GM19193 (cell line): ENCODE measurements around the gene HPS4.

Experiments used
- POLR2A ChIP-seq: IDR thresholded peaks from 4 replicates; pipeline ENCODE4 v1.6.1; 2011; ENCODE audit not compliant: insufficient read depth, insufficient read length; ENCODE audit errors: extremely low read depth

Gene HPS4

DNA sequence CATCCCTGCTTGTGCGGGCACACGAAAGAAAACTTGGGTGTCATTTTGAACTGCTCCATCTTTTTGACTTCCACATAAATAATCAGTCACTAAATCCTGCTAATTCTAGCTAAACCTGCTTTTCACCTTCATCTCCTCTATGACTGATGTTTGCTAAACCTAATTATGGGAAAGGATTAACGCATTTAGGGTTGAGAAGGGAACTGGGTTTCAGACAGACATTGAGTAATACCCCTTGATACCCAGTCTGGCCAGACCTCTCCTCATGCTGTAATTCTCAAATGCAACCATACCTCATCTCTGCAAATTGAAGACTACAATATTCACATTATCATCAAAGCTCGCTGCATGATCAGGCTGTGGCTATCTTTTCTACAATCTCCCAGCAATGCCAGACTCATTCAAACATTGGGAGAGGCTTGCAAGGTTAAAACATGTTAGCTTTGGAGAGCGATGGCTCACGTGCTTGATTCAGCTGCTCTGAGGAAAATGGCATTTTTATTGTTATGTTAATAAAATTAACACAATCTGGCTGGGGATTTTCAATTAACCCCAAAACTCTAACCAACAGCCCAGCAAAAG lies 2.4 kb downstream of the HPS4 start:
- TF ChIP-seq POLR2A = no peak

DNA sequence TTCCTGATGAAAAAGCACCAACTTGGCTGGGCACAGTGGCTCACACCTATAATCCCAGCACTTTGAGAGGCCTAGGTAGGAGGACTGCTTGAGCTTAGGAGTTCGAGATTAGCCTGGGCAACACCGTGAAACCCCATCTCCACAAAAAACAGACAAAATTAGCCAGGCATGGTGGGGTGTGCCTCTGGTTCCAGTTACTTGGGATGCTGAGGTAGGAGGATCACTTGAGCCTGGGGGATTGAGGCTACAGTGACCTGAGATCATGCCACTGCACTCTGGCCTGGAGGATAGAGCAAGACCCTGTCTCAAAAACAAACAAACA lies 3.0 kb downstream of the HPS4 start:
- no peak for TF ChIP-seq POLR2A

DNA sequence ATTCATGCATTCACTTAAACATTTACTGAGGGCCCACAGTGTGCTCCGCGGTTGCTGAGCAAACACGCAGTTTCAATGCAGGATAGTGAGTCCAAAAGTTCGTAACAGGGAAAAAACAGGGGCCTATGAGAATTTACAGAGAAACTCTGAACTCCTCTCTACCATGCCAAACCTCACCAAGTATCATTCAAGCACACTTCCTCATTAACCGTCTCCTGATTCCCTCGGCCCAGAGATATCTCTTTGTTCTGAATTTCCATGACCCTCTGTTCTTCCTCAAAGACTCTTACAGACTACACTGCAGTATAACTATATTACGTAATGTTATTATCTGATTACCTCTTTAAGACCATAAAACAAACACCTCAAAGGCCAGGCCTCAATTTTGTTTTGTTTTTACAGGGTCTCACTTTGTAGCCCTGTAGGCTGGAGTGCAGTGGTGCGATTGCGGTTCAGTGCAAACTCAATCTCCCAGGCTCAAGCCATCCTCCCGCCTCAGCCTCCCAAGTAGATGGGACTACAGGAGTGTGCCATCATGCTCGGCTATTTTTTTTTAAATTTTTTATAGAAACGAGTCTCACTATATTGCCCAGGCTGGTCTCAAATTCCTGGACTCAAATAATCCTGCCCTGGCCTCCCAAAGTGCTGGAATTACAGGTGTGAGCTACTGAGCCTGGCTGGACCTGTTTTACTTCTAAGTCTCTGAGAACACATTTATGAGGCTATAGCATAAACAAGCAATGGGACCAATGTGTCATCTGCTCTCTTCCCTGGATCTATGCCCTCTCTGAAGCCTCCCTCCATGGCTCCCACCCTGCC lies 3.6 kb downstream of the HPS4 start:
- TF ChIP-seq POLR2A = no peak

GRCh38 chr22:26479043-26479791 lies 4.4 kb downstream of the HPS4 start:
- TF ChIP-seq POLR2A = no peak

DNA sequence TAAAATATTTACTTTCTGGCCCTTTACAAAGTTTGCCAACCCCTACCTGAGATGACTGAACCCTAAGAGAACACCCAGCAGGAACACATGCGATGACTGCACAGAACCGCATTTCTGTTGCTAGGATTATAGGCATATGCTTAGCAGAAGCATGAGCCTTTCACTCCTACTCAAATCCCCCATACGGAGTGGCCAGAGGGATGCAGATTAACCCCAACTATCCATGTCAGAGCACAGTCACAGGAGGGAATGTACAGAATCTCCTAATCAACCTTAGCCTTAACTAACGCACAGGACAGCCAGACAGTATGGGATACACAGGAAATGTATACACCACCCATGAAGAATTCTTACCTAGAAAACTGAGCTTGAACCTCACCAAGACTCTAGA lies 6.2 kb downstream of the HPS4 start:
- TF ChIP-seq POLR2A = no peak

- no peak for TF ChIP-seq POLR2A
Measured at GRCh38 chr22:26476705-26477340, 6.8 kb downstream of the HPS4 start.

DNA sequence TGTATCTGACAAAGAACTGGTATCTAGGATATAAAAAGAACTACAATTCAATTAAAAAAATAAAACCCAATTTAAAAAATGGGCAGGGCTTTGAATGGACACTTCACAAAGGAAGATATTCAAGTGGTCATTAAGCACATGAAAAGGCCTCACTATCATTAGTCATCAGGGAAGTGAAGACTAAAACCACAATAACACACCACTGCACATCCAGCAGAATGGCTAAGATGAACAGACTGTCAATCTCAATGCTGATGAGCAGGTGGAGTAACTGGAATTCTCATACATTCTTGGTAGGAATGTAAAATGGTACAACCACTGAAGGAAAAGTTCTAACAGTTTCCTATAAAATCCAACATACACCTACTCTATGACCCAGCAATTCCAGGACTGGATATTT lies 8.9 kb downstream of the HPS4 start:
- no peak for TF ChIP-seq POLR2A

DNA sequence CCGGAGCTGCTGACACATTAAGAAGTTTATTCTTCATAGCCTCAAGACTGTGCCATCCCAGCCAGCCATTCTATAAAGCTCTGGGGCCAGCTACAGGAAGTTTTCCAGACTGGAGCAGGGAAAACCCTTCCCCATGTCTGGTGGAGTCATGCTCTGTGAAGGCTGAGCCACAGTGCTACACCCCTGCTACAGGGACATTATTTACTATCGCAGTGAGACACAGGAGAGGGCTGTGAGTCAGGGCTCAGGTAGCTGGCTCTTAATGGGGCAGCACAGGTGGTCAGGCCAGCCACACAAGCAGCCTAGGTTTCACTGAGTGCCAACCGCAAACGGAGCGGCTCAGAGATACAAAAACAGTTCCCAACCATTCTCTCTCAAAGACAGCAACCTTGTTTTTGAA lies 12.1 kb downstream of the HPS4 start:
- TF ChIP-seq POLR2A = no peak

- TF ChIP-seq POLR2A = no peak
Measured at GRCh38 chr22:26470807-26471206, 12.8 kb downstream of the HPS4 start.

DNA sequence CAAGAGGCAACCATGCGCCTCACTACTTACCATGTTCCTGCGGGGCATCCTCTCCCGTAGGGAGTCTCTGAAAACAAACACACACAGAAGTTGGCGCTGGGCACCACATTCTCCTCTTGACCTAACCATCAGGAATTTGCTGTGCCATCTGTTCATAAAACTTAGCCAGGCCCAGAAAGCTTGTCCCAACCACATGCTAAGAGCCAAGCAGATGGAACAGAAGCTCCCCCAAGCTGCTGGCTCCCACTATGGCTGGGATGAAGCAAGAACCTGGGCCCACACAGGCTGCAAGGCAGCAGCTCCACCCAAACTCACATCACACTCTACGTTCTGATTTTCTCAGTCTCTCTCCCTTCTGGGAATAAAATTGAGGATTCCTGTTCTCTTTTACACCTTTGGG lies 17.4 kb downstream of the HPS4 start:
- TF ChIP-seq POLR2A = no peak

GRCh38 chr22:26464312-26464711 lies 19.3 kb downstream of the HPS4 start:
- no peak for TF ChIP-seq POLR2A

DNA sequence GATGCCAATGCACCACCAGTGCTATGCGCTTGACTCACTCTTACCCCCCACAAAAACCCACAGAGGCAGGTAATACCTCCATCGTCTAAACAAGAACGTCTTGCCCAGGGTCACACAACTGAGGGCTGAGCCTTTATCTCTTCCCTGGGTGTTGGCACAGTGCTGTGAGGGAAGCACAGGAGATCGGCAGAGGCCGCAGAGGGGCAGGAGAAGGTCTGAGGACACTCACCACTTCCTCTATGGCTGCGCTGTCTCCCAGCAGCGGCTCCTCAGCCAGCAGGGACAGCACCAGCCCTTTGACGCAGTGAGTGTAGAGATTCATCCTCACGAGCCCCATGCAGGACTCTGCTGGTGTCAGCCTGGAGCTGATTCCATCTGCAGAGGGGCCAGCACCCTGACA lies 19.9 kb downstream of the HPS4 start:
- TF ChIP-seq POLR2A = no peak

GRCh38 chr22:26463101-26463661 lies 20.4 kb downstream of the HPS4 start:
- TF ChIP-seq POLR2A = no peak

DNA sequence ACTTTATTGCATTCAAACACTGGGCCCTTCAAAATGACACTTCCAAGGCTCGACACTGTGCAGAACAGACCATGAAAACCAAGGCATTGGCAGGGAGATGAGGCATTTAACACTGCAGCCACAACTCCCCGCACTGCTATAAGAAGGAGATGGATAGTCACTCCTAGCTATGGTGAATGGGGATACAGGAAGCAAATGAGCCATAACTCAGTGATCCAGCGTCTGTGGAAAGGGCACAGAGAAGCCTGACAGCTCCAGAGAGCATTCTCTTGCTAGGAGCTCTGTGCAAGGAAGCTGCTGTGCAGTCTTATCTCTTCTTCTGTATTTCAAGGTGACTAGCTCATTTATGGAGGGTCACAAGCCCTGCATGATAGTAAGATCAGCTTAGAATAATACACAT lies 20.9 kb downstream of the HPS4 start:
- TF ChIP-seq POLR2A = no peak

- TF ChIP-seq POLR2A = no peak
Measured at GRCh38 chr22:26462051-26462450, 21.5 kb downstream of the HPS4 start.
